Urinary bladder (tissue), 4 donors: ENCODE results near the gene HTR2B. TPM values are rescaled to one million over a fixed set of nuclear protein-coding genes. Genes with fewer than 3 reads are reported as not detected.
"Not testable (repeated sequence)": the region's sequence is repeated elsewhere in the genome, so short reads cannot be mapped to it uniquely, and the experiment has no call there.

Source experiments
- DNase-seq: peaks from one replicate; pipeline ENCODE4 v3.0.0-alpha.2; 2015; ENCODE audit errors: extremely low spot score
- H3K27ac ChIP-seq: one replicate; pipeline ENCODE4 v1.5.1; 2013; ENCODE audit warnings: low read depth, mild to moderate bottlenecking, moderate library complexity
- H3K36me3 ChIP-seq: one replicate; pipeline ENCODE4 v1.6.1; 2013; ENCODE audit warnings: mild to moderate bottlenecking, moderate library complexity; ENCODE audit not compliant: insufficient read depth
- H3K4me1 ChIP-seq: one replicate; pipeline ENCODE4 v1.6.1; 2013; ENCODE audit warnings: mild to moderate bottlenecking, moderate library complexity; ENCODE audit not compliant: insufficient read depth
- H3K4me3 ChIP-seq: one replicate; pipeline ENCODE4 v1.5.1; 2013; ENCODE audit warnings: low read depth, low read length
- WGBS: extraction: QIAGEN DNeasy Blood & Tissue Kit; methylation state at CpG from one replicate; pipeline ENCODE4 v1.1.7; 2013; 5-methylcytosine and 5-hydroxymethylcytosine counted together
- polyA plus RNA-seq: library from polyadenylated mRNA; stranded (reverse); fragments of 200-250 nt; gene quantifications from one replicate; pipeline ENCODE4 v1.2.3, GENCODE V29; 2013
- total RNA-seq: library from RNA; depleted of rRNA; stranded (reverse); fragments of >200 nt; gene quantifications from one replicate; pipeline ENCODE4 v1.2.3, GENCODE V29; 2014
- donor health status: healthy with polysubstance abuse.
- donor health status: healthy.

Gene HTR2B
- total and polyA plus RNA-seq, 2 donors, result 0.81 to 3.0 TPM

DNA sequence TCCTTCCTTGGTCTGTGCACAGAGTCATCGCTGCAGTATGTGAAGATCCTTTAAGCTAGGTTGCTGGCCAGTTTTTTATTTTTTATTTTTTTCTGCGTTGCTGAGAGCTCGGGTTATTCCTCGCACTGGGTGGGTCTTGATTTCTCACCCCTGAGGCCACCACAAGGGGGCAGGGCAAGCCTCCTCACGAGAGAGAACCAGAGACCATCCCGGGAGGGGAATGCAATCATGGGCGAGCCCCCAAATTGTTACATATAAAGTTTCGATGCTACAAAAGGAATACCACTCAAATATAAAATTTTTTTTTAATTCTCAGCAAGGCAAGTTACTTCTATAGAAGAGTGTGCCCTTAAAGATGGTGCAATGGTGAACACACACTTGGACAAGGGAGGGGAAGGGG, 24.9 kb downstream of the HTR2B start:
- peaks cover 4% of the 10 kb centered on the region for H3K36me3 ChIP-seq
- WGBS, result 97% methylated on average over 8 of the region's 8 CpGs
- DNase-seq, result no peak
- H3K4me1 ChIP-seq, result no peaks in the 10 kb centered on the region
- H3K27ac ChIP-seq, result no peak overlapping the region
- no peak overlapping the region for H3K4me3 ChIP-seq

DNA sequence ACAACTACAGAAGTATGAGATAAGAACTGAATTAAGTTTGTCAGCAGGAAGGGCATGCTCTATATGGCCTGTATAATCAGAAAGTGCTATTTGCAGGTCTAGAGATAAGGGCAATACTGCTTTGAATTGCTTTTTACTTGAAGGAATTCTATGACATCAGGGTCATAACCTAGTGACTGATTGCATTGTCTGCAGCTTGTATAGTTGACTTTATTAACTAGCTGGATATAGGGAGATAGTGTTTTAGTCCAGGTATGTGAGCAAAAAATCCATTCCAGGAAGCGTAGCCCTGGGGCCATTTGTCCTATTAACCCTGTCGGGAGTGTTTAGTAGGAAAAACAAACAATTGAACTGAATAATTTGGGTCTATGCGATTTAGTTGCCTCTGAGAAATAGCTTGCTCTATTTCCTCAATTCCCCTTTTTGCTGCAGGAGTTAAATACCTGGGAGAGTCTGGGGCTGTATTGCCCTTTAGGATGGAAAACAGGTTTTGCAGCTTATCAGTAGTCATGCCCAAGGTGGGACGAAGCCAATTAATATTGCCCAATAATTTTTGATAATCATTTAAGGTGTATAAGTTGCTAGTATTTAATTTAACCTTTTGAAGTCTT, 30.0 kb downstream of the HTR2B start:
- Histone ChIP-seq H3K27ac (no peak overlapping the region), H3K4me3 (no peak overlapping the region), H3K4me1 (no peaks in the 10 kb centered on the region), H3K36me3 (peaks cover 2% of the 10 kb centered on the region)
- WGBS, result 81% methylated on average over 4 of the region's 4 CpGs
- DNase-seq, result no peak

GRCh38 chr2:231093933-231094332, 30.9 kb downstream of the HTR2B start:
- no peaks in the 10 kb centered on the region for H3K4me1 ChIP-seq
- H3K27ac ChIP-seq, result no peak overlapping the region
- WGBS, result 84% methylated on average over 5 of the region's 5 CpGs
- peaks cover 2% of the 10 kb centered on the region for H3K36me3 ChIP-seq
- DNase-seq, result no peak
- H3K4me3 ChIP-seq, result no peak overlapping the region

GRCh38 chr2:231088754-231089153, 36.1 kb downstream of the HTR2B start:
- no peaks in the 10 kb centered on the region for H3K4me1 ChIP-seq
- WGBS, result 68% methylated on average over 4 of the region's 4 CpGs
- H3K36me3 ChIP-seq, result peaks cover 4% of the 10 kb centered on the region
- no peak for DNase-seq
- H3K4me3 ChIP-seq, result no peak overlapping the region
- no peak overlapping the region for H3K27ac ChIP-seq

DNA sequence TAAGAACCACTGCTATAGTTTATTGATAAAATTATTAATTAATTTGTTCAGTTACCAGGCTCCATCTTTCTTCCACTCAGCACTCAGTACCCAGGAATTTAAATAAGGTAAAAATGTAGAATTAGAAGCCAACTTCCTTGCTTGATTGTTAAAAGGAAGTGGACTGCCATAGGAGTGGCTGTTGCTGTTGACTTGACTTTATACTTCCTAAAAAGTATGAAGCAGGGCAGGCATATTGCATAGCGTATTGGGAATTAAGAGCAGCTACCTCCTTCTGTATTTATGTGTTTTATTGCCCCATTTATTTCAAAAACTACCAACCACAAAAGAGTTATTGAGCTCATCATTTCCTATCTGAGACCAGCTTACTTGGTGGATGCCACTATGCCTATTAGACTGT, 40.3 kb downstream of the HTR2B start:
- Histone ChIP-seq H3K36me3 (peaks cover 7% of the 10 kb centered on the region), H3K4me1 (no peaks in the 10 kb centered on the region), H3K27ac (no peak overlapping the region), H3K4me3 (no peak overlapping the region)
- no peak for DNase-seq
- 92% methylated on average over 1 of the region's 1 CpG for WGBS

DNA sequence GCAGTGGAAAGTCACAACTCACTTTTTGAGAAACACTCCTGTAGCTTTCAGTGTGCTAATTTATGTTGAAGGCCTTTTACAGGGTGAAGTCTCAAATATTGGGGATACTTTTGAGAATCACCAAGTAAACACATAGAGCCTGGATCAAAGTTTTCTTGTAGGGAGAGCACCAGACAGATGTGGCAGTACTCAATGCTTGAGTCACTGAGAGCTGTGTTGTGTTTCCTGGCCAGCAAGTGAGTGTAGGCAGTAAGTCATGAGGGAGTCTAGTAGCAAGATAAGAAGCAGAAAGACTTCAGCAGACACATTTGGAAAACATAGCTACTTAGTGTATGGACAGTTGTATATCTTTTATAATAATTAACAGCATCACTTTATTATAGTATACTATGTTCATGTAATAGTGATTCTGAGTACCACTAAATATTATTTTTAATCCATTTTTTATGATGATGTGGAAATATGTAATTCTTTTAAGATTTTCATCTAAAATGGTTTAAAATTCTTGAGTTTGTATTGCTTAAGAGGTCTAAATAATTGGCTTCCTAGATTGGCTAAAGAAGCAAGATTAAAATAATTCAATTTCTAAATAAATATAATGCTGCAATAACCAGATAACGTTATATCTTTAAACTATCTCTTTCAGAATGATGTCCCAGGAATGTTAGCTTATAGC, 55.3 kb downstream of the HTR2B start:
- Histone ChIP-seq H3K27ac (no peak overlapping the region), H3K4me3 (no peak overlapping the region), H3K4me1 (no peaks in the 10 kb centered on the region), H3K36me3 (peaks cover 3% of the 10 kb centered on the region)
- no peak for DNase-seq
- WGBS, result 82% methylated on average over 1 of the region's 1 CpG

DNA sequence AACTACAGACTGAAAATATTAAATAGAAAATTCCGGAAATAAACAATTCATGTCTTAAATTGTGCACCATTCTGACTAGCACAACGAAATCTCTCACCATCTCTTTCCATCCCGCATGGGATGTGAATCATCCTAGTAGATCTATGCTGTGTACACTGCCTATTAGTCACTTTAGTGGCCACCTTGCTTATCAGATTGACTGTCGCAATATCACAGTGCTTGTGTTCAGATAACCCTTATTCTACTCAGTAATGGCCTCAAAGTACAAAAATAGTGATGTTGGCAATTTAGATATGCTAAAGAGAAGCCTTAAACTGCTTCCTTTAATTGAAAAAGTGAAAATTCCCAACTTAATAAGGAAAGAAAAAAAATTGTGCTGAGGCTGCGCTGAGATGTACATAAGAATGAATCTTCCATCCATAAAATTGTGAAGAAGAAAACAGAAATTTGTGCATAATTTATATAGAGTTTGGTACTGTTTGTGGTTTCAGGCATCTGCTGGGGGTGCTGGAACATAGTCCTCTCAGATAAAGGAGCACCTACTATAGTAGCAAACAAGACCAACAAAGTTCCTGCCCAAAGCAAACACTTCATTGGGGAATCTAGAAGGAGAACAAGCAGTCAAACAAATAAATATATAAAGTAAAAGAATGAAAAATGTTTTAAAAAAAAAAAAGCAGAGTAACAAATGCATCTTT, 56.2 kb downstream of the HTR2B start:
- Histone ChIP-seq H3K27ac (no peak overlapping the region), H3K4me1 (no peaks in the 10 kb centered on the region), H3K36me3 (peaks cover 3% of the 10 kb centered on the region), H3K4me3 (no peak overlapping the region)
- 90% methylated on average over 5 of the region's 5 CpGs for WGBS
- no peak for DNase-seq

- H3K27ac ChIP-seq, H3K36me3 ChIP-seq, H3K4me1 ChIP-seq, H3K4me3 ChIP-seq, DNase-seq: not testable (repeated sequence)
- WGBS, result 92% methylated on average over 8 of the region's 8 CpGs
Observed at GRCh38 chr2:231067531-231067930, 57.3 kb downstream of the HTR2B start.

- DNase-seq, result no peak
- H3K27ac ChIP-seq, result no peak overlapping the region
- H3K4me1 ChIP-seq, result no peaks in the 10 kb centered on the region
- no peak overlapping the region for H3K4me3 ChIP-seq
- H3K36me3 ChIP-seq, result peaks cover 5% of the 10 kb centered on the region
- 93% methylated on average over 1 of the region's 1 CpG for WGBS
Observed at GRCh38 chr2:231065966-231066365, 58.9 kb downstream of the HTR2B start.

- Histone ChIP-seq H3K36me3 (peaks cover 5% of the 10 kb centered on the region), H3K4me3 (no peak overlapping the region), H3K4me1 (no peaks in the 10 kb centered on the region), H3K27ac (no peak overlapping the region)
- WGBS, result 99% methylated on average over 1 of the region's 1 CpG
- DNase-seq, result no peak
Observed at GRCh38 chr2:231063347-231063746, 61.5 kb downstream of the HTR2B start.

DNA sequence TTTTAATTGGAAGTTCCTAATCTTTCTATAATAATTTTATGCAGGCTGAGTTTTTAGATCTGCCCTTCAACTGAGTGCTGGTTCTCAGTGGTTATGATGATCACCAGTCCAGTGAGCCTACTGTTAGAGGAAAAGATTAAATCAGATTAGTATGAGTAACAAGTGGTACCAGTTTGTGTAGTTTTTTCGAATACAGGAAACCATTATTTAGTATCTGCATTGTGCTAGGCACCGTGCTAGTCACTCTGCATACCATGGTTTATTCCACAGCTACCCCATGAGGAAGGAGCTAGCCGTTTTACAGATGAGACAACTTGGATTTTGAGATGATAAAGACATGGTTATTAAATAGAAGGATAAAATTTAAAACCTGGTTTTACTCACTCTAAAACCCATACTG, 62.1 kb downstream of the HTR2B start:
- DNase-seq, result no peak
- Histone ChIP-seq H3K36me3 (peaks cover 5% of the 10 kb centered on the region), H3K4me1 (no peaks in the 10 kb centered on the region), H3K4me3 (no peak overlapping the region), H3K27ac (no peak overlapping the region)
- 86% methylated on average over 3 of the region's 3 CpGs for WGBS

GRCh38 chr2:231059756-231060155, 65.1 kb downstream of the HTR2B start:
- 82% methylated on average over 2 of the region's 2 CpGs for WGBS
- H3K4me3 ChIP-seq, result no peak overlapping the region
- no peaks in the 10 kb centered on the region for H3K4me1 ChIP-seq
- DNase-seq, result no peak
- peaks cover 3% of the 10 kb centered on the region for H3K36me3 ChIP-seq
- H3K27ac ChIP-seq, result no peak overlapping the region

GRCh38 chr2:231058761-231059550, 65.9 kb downstream of the HTR2B start:
- Histone ChIP-seq H3K4me1 (no peaks in the 10 kb centered on the region), H3K27ac (no peak overlapping the region), H3K36me3 (peaks cover 2% of the 10 kb centered on the region), H3K4me3 (no peak overlapping the region)
- no peak for DNase-seq
- 84% methylated on average over 4 of the region's 4 CpGs for WGBS
